ENCODE measurements around the gene PLEKHF1. TPM values are rescaled to one million over a fixed set of nuclear protein-coding genes. Genes with fewer than 3 reads are reported as not detected.

Gene PLEKHF1
- total RNA-seq, 2 donors from 2014 or later: 2.6 to 2.8 TPM

GRCh38 chr19:29667387-29667783 is 2.1 kb downstream of the PLEKHF1 start:
- H3K36me3 ChIP-seq (ENCODE audit: control insufficient read depth, insufficient read depth, low read length): no peaks in the 10 kb centered on the region
- H3K4me1 ChIP-seq (ENCODE audit: control insufficient read depth, insufficient read depth, low read length): peaks cover 4% of the 10 kb centered on the region
- no peak for DNase-seq
- H3K4me3 ChIP-seq (ENCODE audit: low read length): no peak overlapping the region
- H3K9ac ChIP-seq (ENCODE audit: extremely low read depth, low read length, poor library complexity, severe bottlenecking): no peak overlapping the region
- H3K4me1 Mint-ChIP-seq: peaks cover 9% of the 10 kb centered on the region
- H3K9me3 ChIP-seq (ENCODE audit: control insufficient read depth, low read length): no peaks in the 10 kb centered on the region
- H3K27ac Mint-ChIP-seq: peak overlapping the region; percentile 67
- H3K36me3 Mint-ChIP-seq (ENCODE audit: low read depth): no peaks in the 10 kb centered on the region
- WGBS, 2 experiments (ENCODE audit: insufficient coverage in 1 of 2, insufficient read length in 1 of 2): 83 to 95% methylated on average over 7 to 11 of the region's 11 CpGs
- peak overlapping the region; percentile 62 for H3K4me3 Mint-ChIP-seq
- H3K9me3 Mint-ChIP-seq: no peaks in the 10 kb centered on the region
- H3K27me3 Mint-ChIP-seq (ENCODE audit: insufficient read depth): peaks cover 6% of the 10 kb centered on the region
- TF ChIP-seq CTCF (conservative IDR thresholded peaks at IDR 0.05): no peak
- H3K27ac ChIP-seq (ENCODE audit: low read depth, low read length): no peak overlapping the region
- peaks cover 22% of the 10 kb centered on the region for H3K27me3 ChIP-seq (ENCODE audit: control insufficient read depth, insufficient read depth, low read length, poor library complexity, severe bottlenecking)

- Histone ChIP-seq H3K4me3 (ENCODE audit: low read length) (no peak overlapping the region), H3K27ac (ENCODE audit: low read depth, low read length) (no peak overlapping the region), H3K36me3 (ENCODE audit: control insufficient read depth, insufficient read depth, low read length) (no peaks in the 10 kb centered on the region), H3K4me1 (ENCODE audit: control insufficient read depth, insufficient read depth, low read length) (peaks cover 4% of the 10 kb centered on the region), H3K9ac (ENCODE audit: extremely low read depth, low read length, poor library complexity, severe bottlenecking) (no peak overlapping the region), H3K27me3 (ENCODE audit: control insufficient read depth, insufficient read depth, low read length, poor library complexity, severe bottlenecking) (peaks cover 22% of the 10 kb centered on the region), H3K9me3 (ENCODE audit: control insufficient read depth, low read length) (no peaks in the 10 kb centered on the region)
- 89 to 94% methylated on average over 5 to 7 of the region's 7 CpGs for WGBS, 2 experiments (ENCODE audit: insufficient coverage in 1 of 2, insufficient read length in 1 of 2)
- DNase-seq: no peak
- TF ChIP-seq CTCF (conservative IDR thresholded peaks at IDR 0.05): no peak
- H3K36me3 Mint-ChIP-seq (ENCODE audit: low read depth): no peaks in the 10 kb centered on the region
- H3K27ac Mint-ChIP-seq: no peak overlapping the region
- peaks cover 6% of the 10 kb centered on the region for H3K27me3 Mint-ChIP-seq (ENCODE audit: insufficient read depth)
- H3K4me1 Mint-ChIP-seq: peaks cover 9% of the 10 kb centered on the region
- no peaks in the 10 kb centered on the region for H3K9me3 Mint-ChIP-seq
- H3K4me3 Mint-ChIP-seq: no peak overlapping the region
These were observed 2.7 kb downstream of the PLEKHF1 start for GRCh38 chr19:29667901-29668341.

GRCh38 chr19:29668746-29669609 is 3.7 kb downstream of the PLEKHF1 start:
- Mint-ChIP-seq H3K36me3 (ENCODE audit: low read depth) (no peaks in the 10 kb centered on the region), H3K27me3 (ENCODE audit: insufficient read depth) (peaks cover 5% of the 10 kb centered on the region), H3K4me3 (no peak overlapping the region), H3K27ac (no peak overlapping the region), H3K4me1 (peaks cover 9% of the 10 kb centered on the region), H3K9me3 (no peaks in the 10 kb centered on the region)
- no peak overlapping the region for H3K4me3 ChIP-seq (ENCODE audit: low read length)
- H3K27me3 ChIP-seq (ENCODE audit: control insufficient read depth, insufficient read depth, low read length, poor library complexity, severe bottlenecking): peaks cover 21% of the 10 kb centered on the region
- DNase-seq: no peak
- H3K27ac ChIP-seq (ENCODE audit: low read depth, low read length): no peak overlapping the region
- H3K4me1 ChIP-seq (ENCODE audit: control insufficient read depth, insufficient read depth, low read length): peaks cover 4% of the 10 kb centered on the region
- no peaks in the 10 kb centered on the region for H3K9me3 ChIP-seq (ENCODE audit: control insufficient read depth, low read length)
- no peaks in the 10 kb centered on the region for H3K36me3 ChIP-seq (ENCODE audit: control insufficient read depth, insufficient read depth, low read length)
- H3K9ac ChIP-seq (ENCODE audit: extremely low read depth, low read length, poor library complexity, severe bottlenecking): no peak overlapping the region
- TF ChIP-seq CTCF (conservative IDR thresholded peaks at IDR 0.05): peak; percentile 60
- whole genome bisulfite sequencing, 2 experiments (ENCODE audit: insufficient coverage in 1 of 2, insufficient read length in 1 of 2): 85 to 97% methylated on average over 8 to 13 of the region's 13 CpGs

Measured in endodermal cell (in vitro differentiated cells).